ENCODE data around the gene MYCN.
"Not testable (repeated sequence)": the region's sequence is repeated elsewhere in the genome, so short reads cannot be mapped to it uniquely, and the experiment has no call there.

MYCN gene

DNA sequence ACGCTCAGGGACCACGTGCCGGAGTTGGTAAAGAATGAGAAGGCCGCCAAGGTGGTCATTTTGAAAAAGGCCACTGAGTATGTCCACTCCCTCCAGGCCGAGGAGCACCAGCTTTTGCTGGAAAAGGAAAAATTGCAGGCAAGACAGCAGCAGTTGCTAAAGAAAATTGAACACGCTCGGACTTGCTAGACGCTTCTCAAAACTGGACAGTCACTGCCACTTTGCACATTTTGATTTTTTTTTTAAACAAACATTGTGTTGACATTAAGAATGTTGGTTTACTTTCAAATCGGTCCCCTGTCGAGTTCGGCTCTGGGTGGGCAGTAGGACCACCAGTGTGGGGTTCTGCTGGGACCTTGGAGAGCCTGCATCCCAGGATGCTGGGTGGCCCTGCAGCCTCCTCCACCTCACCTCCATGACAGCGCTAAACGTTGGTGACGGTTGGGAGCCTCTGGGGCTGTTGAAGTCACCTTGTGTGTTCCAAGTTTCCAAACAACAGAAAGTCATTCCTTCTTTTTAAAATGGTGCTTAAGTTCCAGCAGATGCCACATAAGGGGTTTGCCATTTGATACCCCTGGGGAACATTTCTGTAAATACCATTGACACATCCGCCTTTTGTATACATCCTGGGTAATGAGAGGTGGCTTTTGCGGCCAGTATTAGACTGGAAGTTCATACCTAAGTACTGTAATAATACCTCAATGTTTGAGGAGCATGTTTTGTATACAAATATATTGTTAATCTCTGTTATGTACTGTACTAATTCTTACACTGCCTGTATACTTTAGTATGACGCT, 5.8 kb downstream of the MYCN start:
- DNase-seq = no peak

DNA sequence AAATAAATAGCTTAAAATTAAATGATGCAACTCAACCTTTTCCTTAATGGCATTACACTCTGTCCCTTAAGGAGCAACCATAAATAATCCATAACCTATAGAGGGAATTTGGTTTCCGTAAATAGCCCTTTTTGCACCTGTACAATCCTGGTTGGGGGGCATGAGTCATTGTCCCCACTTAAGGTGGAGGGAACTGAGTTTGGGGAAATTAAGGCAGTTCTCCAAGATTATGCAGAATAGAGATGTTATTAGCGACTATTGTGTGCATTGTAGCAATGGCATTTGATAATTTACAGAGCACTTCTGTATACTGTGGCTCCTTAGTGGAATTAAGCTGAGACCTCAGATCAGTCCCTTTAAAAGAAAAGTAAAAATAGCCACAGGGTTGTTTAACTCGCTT, 6.6 kb downstream of the MYCN start:
- no peak for DNase-seq

DNA sequence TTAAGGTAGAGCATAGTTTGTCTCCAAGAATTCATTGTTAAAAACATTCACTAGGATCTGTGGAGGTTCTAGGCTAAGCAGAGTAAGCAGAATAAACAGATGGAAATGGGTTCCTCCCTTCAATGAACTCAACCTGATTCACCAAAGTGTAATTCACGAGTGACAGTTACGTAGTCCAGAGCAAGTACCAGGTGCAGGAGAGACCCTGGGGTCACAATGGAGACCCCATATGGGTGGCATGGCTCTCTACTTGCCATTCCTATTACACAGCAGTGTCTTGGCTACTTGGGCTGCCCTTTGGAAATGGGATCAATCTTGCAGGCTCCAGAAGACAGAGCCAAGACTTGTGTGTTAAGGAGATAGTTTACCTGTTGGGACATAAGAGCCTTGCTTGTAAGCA, 7.1 kb downstream of the MYCN start:
- no peak for DNase-seq

DNA sequence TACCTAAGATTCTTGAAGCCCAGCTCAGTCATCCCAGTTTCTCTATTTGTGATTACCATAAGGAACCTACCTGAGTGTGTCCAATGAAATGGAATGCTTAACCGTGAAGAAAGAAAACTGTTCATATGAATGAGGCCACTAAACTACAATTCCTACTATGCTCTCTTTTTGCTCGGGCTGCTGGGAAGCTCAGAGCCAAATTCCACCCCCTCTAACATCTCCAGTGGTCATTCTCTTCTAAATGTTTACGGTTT, 8.3 kb downstream of the MYCN start:
- no peak for DNase-seq

DNA sequence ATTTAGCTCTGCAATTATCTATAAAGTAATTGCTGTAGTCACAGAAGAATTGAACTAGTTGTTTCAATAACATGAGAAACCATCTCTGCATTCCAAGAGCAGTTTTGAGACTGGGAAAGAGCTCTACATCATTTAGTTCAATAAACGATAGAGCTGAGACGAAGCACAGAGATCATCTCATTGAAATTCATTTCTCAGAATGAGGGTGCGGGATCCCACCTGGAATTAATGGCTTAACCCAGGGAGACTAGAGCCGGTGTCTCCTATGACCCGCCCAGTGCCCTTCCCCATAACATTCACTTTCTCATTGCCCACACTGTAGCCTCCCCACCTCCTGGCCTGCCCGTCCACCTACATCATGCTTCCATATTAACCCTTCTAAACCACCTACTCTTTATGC, 8.8 kb downstream of the MYCN start:
- DNase-seq = no peak

DNA sequence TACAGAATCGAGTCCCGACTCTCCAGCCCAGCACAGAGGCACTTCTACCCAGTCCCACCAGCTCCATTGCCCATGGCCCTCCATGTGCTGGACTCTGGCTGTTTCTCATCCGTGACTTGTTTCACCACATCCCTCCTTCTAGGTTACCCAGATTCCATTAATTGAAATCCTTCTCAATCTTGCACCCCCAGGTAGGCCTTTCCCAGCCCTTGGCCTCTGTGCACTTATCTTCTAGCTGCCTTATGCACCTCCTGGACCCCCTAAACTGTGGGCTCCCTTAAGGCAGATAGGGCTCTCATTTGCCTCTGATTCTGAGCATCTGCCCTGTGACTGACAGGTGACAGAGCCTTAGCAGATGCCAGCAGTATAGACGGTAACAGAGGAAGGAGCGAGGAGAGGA, 9.2 kb downstream of the MYCN start:
- no peak for DNase-seq

DNA sequence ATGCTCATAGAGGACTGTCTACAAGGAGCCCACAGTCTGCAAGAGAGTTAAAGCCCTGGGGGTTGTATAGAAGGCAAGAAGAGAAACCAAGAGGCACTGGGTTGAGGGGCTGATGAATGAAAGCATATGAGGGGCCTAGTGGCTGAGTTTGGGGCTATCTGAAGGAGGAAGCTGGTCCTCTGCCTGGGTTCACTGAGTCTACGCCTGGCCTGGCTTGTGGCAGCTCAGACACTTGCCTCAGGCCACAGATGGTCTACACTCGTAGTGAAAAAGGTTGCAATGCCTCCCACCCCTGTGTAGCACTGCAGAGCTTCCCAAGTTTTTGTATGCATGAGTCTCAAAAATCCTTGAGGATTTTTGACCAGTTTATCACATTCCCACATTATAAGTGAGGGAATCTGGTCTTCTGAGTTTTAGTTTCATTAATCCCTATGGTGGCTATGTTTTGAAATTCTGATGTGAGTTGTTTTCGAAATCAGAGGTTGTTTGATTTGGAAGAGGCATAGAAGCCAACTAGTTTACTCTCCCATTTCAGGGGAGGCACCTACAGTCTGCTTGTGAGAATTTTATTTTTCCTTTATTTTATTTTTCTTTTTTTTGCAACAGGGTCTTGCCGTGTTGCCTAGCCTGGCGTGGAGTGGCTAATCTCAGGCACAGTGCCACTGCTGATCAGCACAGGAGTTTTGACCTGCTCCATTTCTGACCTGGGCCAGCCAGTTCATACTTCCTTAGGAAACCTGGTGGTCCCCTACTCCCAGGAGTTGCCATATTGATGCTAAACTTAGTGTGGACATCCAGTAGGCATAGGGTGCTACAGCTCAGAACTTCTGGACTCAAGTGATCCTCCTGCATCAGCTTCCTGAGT, 10.0 kb downstream of the MYCN start:
- no peak for DNase-seq

DNA sequence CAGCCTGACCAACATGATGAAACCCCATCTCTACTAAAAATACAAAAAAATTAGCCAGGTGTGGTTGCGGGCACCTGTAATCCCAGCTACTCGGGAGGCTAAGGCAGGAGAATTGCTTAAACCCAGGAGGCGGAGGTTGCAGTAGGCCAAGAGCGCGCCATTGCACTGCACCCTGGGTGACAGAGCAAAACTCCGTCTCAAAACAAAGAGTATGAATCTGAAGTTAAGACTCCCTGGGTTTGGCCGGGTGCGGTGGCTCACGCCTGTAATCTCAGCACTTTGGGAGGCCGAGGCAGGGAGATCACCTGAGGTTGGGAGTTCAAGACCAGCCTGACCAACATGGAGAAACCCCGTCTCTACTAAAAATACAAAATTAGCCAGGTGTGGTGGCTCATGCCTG, 11.6 kb downstream of the MYCN start:
- DNase-seq = not testable (repeated sequence)

DNA sequence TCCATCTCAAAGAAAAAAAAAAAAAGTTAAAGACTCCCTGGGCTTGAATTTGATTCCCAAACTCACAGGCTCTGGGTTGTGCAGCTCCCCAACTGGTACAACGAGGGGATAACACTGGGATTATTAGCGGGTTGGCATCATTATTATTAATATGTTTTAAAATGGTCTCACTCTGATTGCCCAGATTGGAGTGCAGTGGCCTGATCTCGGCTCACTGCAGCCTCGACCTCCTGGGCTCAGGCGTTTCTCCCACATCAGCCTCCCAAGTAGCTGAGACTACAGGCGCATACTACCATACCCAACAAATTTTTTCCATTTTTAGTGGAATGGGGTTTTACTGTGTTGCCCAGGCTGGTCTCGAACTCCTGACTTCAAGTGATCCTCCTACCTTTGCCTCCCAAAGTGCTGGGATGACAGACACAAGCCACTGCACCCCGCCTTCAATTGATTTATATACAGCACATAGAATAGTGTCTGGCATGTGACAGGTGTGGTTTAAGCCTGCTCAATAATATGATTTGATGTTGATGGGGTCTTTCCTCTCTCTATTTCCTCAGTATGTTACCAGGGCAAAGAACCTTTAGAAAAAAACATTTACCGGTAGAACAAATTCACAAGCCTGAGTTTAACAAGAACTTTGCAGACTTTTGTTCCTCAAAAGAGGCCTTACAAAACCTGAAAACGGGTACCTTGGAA, 12.2 kb downstream of the MYCN start:
- no peak for DNase-seq

DNA sequence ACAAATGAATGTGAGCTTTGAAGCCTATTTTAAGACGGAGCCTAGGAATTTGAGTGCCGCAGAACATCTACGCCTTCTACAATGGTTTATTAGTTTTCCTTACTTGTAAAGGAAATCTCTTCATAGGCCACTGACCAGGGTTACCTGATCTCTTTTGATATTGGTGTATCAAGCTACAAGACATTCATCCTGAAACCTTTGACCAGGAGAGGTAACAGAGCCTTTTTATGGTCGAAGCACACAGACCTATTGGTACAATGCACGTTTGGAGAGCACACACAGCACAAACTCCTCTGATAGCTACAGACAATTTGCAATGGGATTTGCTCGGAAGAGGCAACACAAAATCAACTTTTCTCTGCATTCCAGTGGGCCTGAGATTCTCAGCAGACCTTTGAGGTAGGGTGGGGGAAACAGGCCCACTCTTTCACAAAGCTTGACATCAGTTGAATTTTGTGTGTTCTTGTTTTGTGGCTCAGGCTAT, 12.8 kb downstream of the MYCN start:
- no peak for DNase-seq

DNA sequence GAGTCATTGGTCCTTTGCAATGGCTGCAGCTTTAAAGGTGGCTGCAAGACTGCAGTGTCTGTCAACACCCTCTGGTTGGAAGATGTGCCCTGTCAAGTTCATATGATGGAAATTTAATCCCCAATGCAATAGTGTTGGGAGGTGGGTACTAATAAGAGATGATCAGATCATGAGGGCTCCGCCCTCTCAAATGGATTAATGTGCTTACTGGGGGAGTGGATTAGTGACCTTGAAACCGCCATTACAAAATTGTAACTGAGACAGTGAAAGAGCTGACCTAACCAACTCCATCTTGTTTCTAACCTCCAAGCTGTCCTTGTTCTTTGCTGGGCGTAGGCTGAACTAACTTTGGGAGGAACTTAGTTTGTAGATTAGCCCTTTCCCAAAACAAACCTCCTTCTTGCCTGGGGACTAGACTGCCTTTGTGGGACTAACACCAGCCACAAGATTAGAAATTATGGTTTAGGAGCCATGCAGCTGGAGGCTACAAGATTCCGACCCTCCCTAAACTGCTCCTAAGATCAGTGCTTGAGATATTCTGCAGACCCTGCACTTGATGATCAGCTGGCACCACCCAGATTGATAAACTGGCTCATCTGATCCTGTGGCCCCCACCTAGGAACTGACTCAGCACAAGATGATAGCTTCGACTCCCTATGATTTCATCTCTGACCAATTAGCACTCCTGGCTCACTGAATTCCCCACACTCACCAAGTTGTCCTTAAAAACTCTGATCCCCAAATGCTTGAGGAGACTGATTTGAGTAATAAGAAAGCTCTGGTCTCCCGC, 13.7 kb downstream of the MYCN start:
- no peak for DNase-seq

DNA sequence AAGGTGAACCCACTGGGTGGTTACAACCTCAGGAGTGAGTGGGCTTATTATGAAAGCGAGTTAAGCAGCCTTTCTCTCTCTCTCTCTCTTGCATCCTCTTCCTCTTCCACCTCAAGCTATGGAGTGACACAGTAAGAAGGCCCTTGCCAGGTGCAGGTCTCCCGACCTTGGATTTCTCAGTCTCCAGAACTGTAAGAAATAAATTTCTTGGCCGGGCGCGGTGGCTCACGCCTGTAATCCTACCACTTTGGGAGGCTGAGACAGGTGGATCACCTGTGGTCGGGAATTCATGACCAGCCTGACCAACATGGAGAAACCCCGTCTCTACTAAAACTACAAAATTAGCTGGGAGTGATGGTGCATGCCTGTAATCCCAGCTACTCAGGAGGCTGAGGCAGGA, 14.4 kb downstream of the MYCN start:
- DNase-seq = no peak

DNA sequence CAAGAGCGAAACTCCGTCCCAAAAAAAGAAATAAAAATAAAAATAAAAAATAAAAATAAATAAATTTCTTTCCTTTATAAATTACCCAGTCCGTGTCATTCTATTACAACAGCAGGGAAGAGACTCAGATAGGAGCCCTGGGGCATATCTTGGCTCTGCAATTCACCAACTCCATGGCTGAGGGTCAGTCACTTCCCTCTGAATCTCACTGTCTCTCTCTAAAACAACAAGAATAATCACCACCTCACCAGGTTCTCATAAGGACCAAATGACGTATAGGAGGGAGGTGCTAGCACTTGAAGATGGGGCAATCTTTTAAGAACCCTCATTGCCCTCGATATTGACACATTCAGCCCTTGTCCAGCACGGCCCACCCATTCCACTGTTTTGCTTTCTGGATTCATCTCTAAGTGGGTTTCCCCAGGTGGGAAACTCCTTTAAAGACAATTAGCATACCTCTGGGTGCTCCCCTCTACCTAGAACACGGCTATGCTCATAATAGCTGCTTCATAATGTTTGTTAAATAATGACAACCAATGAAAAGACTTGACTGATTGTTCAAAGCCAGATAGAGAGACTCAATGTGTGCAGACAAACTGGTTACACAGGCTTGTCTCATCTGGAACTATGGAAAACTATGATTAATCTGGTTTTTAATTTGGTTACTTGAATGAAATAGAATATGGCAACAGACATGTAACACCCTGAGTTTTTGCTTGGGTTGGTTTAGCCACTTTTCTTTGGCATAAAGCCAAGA, 15.1 kb downstream of the MYCN start:
- DNase-seq = no peak

DNA sequence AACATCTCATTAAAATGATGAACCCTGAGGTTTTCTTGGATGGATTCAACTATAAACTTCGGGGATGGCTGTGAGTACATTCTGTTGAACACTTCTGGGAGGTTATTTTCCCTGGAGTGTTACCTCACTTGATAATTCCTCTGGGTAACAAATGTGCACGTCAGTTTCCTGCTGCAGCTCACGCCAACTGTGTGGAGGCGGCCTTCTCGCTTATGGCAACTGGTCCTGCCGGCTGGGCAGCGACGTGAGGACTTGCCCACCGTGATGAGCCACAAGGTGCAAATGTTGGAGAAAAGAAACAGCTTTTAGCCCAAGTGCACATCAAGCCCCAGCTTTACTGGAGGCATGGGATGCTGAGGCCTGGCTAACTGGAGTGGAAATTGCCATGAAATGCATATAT, 15.9 kb downstream of the MYCN start:
- no peak for DNase-seq

DNA sequence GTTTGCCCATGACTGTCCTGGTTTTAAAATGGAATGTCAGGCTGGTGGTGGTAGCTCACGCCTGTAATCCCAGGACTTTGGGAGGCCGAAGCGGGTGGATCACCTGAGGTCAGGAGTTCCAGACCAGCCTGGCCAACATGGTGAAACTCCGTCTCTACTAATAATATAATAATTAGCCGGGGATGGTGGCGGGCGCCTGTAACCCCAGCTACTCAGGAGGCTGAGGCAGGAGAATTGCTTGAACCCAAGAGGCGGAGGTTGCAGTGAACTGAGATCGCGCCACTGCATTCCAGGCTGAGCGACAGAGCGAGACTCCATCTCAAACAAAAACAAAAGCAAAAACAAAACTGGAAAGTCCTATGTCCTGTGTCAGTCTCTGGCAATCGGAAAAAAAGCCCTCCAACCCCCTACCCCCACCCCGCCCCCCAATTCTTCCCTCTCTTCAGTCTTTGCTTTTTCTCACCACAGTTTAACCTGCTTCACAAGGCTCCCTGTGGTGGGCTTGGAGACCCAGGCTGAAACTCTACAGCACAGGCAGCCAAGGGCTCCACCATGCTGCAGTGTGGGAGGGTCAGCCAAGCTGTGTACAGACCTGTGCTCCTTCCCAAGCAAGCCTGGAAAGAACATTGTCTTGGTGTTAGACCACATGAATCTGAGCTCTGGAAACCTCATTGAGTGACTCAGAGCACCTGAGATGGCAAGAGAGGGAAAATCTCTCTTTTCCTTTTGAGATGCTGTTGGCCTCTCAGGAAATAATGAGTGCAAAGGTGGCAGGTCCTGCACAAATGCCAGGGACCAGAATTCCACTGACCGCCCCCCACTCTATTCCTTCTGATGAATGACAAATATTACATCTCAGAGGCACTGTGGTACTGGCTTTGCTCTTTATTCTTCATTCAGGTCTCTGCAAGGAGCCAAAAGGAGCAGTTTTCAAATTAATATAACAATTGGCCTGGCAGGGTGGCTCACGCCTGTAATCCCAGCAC, 16.7 kb downstream of the MYCN start:
- DNase-seq = no peak

DNA sequence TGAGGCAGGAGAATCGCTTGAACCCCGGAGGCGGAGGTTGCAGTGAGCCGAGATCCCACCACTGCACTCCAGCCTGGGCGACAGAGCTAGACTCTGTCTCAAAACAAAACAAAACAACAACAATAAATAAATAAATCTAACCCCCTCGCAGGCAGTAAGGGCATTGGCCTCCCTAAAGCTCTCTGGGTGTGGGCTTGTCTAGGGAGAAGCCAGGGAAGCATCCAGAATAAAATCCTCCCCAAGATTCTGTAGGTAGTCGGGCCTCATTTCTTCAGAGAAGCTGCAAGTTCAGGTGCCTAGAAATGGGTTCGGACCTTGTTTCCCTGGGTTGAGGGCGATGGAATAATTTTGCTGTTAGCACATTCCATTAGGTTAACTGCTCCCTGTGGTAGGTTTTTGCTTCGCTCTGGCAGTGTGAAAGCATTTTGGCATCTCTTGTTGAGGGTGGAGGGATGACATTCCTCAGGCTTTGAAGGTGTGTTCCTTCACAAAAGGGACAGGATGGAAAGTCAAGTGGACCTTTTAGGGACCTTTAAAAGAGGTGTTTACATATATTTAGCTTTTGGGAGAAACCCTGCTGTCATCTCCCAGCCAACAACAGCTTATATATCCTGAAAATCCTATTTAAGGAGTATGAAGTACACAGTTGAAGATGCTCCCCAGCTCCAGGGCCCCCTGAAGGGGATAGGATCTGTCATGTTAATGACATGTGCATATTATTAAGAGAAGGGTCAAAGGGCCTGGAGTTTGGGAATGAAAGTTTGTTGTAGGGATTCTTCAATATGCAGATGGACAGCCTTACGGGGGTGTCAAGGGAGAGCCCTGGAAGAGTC, 17.7 kb downstream of the MYCN start:
- no peak for DNase-seq

DNA sequence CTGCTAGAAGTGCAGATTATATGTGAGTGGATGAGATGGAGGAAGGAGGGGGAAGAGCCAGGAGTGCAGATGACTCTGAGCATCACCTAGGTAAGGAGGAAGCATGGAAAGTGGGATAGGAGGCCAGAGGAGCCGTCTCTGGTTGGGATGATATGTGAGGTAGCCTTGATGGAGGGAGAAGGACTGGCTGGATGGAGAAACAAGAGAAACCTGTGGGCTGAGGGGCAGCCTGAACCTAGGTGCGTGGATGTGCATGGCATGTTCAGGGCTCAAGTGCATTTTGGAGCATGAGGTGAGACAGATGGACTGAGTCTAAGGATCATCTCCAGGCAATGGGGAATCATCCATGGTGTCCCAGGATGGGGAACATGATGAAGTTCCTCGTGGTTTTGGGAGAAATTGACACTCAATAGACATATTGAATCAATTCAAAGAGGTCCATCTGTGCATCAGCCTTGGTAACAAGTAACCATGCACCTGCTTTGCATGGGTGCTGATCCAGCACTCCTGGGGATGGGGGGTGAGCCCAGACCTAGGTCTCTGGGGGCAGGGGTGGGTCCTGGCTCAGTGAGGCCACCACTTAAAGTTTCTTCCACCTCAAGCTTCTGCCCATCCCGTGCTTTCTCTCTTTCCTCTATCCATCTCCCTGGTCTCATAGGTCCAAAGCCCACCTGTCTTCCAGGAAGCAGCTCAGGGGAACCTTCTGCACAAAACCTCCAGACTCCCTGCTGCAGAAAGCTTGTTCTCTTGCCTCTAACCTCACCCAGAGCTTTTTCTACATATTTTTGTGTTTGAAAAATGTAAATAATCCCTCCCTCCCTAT, 19.2 kb downstream of the MYCN start:
- DNase-seq = no peak

DNA sequence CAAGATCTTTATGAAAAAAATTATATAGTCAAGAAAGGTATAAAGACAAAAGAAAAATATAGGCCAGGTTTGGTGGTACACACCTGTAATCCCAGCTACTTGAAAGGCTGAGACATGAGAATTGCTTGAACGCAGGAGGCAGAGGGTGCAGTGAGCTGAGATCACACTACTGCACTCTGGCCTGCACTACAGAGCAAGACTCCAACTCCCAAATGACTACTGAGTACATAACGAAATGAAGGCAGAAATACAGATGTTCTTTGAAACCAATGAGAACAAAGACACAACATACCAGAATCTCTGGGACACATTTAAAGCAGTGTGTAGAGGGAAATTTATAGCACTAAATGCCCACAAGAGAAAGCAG, 19.8 kb downstream of the MYCN start:
- not testable (repeated sequence) for DNase-seq
